KMS-11 (cell line): ENCODE results near the gene PCP2.

Source experiments
- H2AFZ ChIP-seq: fragments of 200-600 bp; sonication (generic); 2 replicates; pipeline ENCODE4 v1.6.1; 2016; ENCODE audit warnings: antibody characterized with exemption, mixed run types, low read depth
- H3K27ac ChIP-seq: fragments of 200-600 bp; sonication (generic); 2 replicates; pipeline ENCODE4 v1.6.1; 2016; ENCODE audit warnings: mild to moderate bottlenecking, mixed run types
- H3K27me3 ChIP-seq: fragments of 200-600 bp; sonication (generic); 2 replicates; pipeline ENCODE4 v1.6.1; 2017; ENCODE audit warnings: mild to moderate bottlenecking, low read depth, mixed run types, moderate library complexity; ENCODE audit not compliant: insufficient read depth
- H3K36me3 ChIP-seq: fragments of 200-600 bp; sonication (generic); 2 replicates; pipeline ENCODE4 v1.6.1; 2017; ENCODE audit warnings: mild to moderate bottlenecking, mixed run types; ENCODE audit not compliant: insufficient read depth
- H3K4me1 ChIP-seq: fragments of 200-600 bp; sonication (generic); 2 replicates; pipeline ENCODE4 v1.6.1; 2016; ENCODE audit warnings: mild to moderate bottlenecking, low read depth, mixed run types; ENCODE audit not compliant: poor library complexity, severe bottlenecking
- H3K4me2 ChIP-seq: fragments of 200-600 bp; sonication (generic); 2 replicates; pipeline ENCODE4 v1.7.0; 2016; ENCODE audit warnings: mild to moderate bottlenecking, mixed run types
- H3K4me3 ChIP-seq: fragments of 200-600 bp; sonication (generic); IDR thresholded peaks from 2 replicates; pipeline ENCODE4 v1.6.1; 2017; ENCODE audit warnings: low read depth, low read length, mixed read lengths; ENCODE audit not compliant: insufficient read depth
- H3K79me2 ChIP-seq: fragments of 200-600 bp; sonication (generic); 2 replicates; pipeline ENCODE4 v1.6.1; 2016; ENCODE audit warnings: low read depth, mixed run types; ENCODE audit not compliant: insufficient read depth
- H3K9ac ChIP-seq: fragments of 200-600 bp; sonication (generic); 2 replicates; pipeline ENCODE4 v1.6.1; 2016; ENCODE audit warnings: mild to moderate bottlenecking, mixed run types
- H4K20me1 ChIP-seq: fragments of 200-600 bp; sonication (generic); 2 replicates; pipeline ENCODE4 v1.6.1; 2016; ENCODE audit warnings: mild to moderate bottlenecking, mixed run types; ENCODE audit not compliant: insufficient read depth
- CTCF ChIP-seq: fragments of 200-600 bp; sonication (generic); conservative IDR thresholded peaks from 2 replicates; pipeline ENCODE4 v1.6.1; 2017; ENCODE audit warnings: low read depth, mild to moderate bottlenecking, antibody characterized with exemption, low read length, moderate library complexity, mixed read lengths

Gene PCP2

GRCh38 chr19:7636317-7636690 is 2.8 kb upstream of the PCP2 start:
- no peaks in the 10 kb centered on the region for H3K79me2 ChIP-seq
- peak overlapping the region; percentile 78 for H2AFZ ChIP-seq
- H3K27ac ChIP-seq: no peak overlapping the region
- no peaks in the 10 kb centered on the region for H3K27me3 ChIP-seq
- H3K4me3 ChIP-seq: no peak overlapping the region
- H3K4me2 ChIP-seq: peak overlapping the region; percentile 50
- H3K36me3 ChIP-seq: no peaks in the 10 kb centered on the region
- no peaks in the 10 kb centered on the region for H4K20me1 ChIP-seq
- peaks cover 4% of the 10 kb centered on the region for H3K4me1 ChIP-seq
- TF ChIP-seq CTCF: no peak
- no peak overlapping the region for H3K9ac ChIP-seq

- Histone ChIP-seq H2AFZ (no peak overlapping the region), H3K9ac (no peak overlapping the region), H3K36me3 (no peaks in the 10 kb centered on the region), H3K79me2 (peaks cover 5% of the 10 kb centered on the region), H4K20me1 (no peaks in the 10 kb centered on the region), H3K4me3 (no peak overlapping the region), H3K4me2 (no peak overlapping the region), H3K27me3 (no peaks in the 10 kb centered on the region), H3K27ac (no peak overlapping the region), H3K4me1 (peaks cover 7% of the 10 kb centered on the region)
- no peak for TF ChIP-seq CTCF
These were observed 2.2 kb upstream of the PCP2 start for GRCh38 chr19:7635670-7636069.

- Histone ChIP-seq H3K27ac (no peak overlapping the region), H3K4me3 (no peak overlapping the region), H3K4me1 (peaks cover 16% of the 10 kb centered on the region), H3K27me3 (no peaks in the 10 kb centered on the region), H3K9ac (no peak overlapping the region), H3K79me2 (peaks cover 32% of the 10 kb centered on the region), H2AFZ (no peak overlapping the region), H3K4me2 (no peak overlapping the region), H4K20me1 (no peaks in the 10 kb centered on the region), H3K36me3 (no peaks in the 10 kb centered on the region)
- TF ChIP-seq CTCF: no peak
These were observed 947 bp downstream of the PCP2 start for GRCh38 chr19:7632340-7633203.

GRCh38 chr19:7631577-7631976 is 1.9 kb downstream of the PCP2 start:
- Histone ChIP-seq H3K9ac (no peak overlapping the region), H3K4me1 (peaks cover 13% of the 10 kb centered on the region), H3K27ac (no peak overlapping the region), H2AFZ (no peak overlapping the region), H3K27me3 (no peaks in the 10 kb centered on the region), H3K4me2 (no peak overlapping the region), H3K79me2 (peaks cover 40% of the 10 kb centered on the region), H3K36me3 (no peaks in the 10 kb centered on the region), H4K20me1 (no peaks in the 10 kb centered on the region), H3K4me3 (no peak overlapping the region)
- no peak for TF ChIP-seq CTCF
